Stimulated activated CD8-positive, alpha-beta memory T cell treated with anti-CD3 and anti-CD28 coated beads, Interleukin-15, amount 100 ng/mL, for 4 hours (primary cell): Measurements from ENCODE around the gene JMJD1C.

ENCODE experiments used
- DNase-seq, 2 donors: peaks; one replicate each; pipeline ENCODE4 v3.0.0-alpha.2; 2020; ENCODE audit warnings: low read depth in 2 of 2

Gene JMJD1C

GRCh38 chr10:63481815-63482421 lies 16.1 kb upstream of the JMJD1C start:
- DNase-seq, result no peak

- DNase-seq, result no peak
Observed at GRCh38 chr10:63480237-63480636, 14.5 kb upstream of the JMJD1C start.

GRCh38 chr10:63478564-63478963 lies 12.8 kb upstream of the JMJD1C start:
- DNase-seq, result no peak

- DNase-seq, result no peak
Observed at GRCh38 chr10:63477927-63478326, 12.2 kb upstream of the JMJD1C start.

GRCh38 chr10:63474488-63474887 lies 8.7 kb upstream of the JMJD1C start:
- no peak for DNase-seq

DNA sequence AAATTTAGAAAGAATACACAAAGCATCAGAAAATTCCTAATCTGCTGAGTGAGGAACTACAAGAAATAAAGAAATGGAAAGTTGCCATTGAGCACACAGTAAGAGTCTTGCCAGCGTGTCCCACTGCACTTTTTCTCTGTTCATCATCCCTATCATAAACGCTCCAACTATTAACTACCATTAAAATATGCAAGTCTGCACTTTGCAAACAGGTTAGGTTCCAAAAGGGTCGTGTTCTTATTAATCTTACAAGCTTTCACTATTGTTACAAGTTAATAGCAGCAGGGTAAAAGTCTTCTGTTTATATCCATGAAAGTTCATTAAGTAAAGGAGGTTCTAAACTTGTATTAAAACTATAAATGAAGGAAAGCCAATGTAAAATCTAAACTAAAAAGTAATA lies 5.2 kb upstream of the JMJD1C start:
- DNase-seq, result no peak

DNA sequence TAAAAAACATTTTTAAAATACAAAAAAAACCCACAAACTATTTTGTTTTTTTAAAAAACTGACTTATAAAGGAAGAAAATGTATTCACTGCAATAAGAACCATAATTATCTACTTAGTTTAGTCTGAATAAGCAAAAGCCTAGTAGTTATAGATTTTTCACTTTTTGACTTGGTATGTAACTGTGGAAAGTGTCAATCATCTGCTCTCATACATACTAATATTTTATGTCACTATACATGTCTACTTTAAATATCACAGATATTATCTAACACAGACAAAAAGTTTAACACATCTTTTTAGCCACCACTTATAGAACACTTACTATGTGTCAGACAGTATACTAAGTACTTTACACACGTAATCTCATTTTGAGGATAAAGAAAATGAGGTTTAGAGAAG lies 3.2 kb upstream of the JMJD1C start:
- no peak for DNase-seq

DNA sequence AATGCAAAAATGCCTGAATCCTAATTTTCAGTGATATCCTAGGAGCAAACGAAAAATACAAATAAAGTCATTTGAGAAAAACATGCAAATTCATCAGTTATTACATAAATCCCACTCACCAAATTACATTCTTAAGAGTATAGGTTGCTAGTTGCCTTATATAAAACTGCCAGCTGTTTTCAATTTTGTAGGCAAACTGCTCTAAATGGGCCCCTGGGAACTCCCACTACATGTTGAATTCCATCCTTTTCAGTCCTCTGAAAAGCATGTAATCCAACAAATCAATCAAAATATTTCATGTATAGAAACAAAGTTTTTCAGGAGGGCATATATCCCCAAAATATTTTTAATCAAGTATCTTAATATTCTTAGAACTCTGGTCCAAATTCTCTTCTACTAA lies 2.1 kb upstream of the JMJD1C start:
- DNase-seq, result no peak

GRCh38 chr10:63466144-63466935 lies 563 bp upstream of the JMJD1C start:
- no peak for DNase-seq

DNA sequence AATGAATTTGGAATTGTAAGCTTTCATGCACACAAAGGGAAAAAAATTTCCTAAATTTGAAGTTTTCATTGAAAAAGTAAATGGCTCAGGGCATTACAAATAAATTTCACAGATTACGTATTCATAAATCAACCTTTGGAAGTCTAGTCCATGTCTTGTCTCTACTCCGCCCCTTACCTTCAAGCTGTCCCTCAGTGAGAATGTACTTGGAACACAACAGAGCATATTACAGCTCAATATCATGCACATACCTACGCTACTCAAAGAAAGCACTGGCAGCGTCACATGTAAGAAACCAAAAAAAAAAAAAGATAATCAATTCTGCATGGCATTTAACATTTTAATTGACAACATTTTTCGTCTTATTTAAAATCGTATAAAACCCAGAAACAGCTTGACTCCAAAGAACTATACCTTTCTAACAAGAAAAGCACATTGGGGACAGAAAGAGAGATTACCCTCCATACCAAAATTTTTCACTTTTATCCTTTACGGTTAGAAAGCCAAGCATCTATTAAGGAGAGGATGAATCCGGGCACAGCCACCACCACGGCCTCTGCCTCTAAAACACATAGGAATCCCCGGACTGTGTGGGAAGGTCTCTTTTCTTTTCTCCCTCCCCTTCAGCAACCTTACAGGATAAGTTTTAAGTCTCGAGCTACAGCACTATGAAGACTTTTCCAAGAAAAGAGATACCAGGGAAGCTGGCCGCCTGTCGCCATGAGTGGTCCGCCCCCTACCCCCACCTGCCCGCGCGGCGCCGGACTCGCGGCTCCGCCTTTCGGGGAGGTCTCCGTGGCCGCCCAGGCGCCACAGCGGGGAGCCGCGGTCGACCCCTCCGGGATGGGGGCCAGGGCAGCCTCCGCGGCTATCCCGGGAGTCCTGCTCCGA lies 1.1 kb downstream of the JMJD1C start:
- DNase-seq, result no peak

DNA sequence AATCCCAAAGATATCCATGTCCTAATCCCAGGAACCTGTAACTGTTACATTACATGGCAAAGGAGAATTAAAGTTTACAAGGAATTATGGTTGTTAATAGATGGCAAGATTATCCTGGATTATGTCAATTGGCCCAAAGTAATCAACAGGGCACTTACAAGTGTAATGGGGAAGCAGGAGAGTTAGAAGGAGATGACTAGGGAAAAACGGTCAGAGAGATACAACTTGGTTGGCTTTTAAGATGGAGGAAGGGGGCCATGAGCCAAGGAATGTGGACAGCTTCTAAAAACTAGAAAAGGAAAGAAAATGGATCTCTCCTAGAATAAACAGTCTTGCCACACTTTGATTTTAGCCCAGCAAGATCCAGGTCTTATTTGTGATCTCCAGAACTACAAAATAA lies 3.3 kb downstream of the JMJD1C start:
- no peak for DNase-seq

GRCh38 chr10:63458177-63458576 lies 7.6 kb downstream of the JMJD1C start:
- DNase-seq, result no peak

GRCh38 chr10:63457594-63457993 lies 8.2 kb downstream of the JMJD1C start:
- DNase-seq, result no peak

DNA sequence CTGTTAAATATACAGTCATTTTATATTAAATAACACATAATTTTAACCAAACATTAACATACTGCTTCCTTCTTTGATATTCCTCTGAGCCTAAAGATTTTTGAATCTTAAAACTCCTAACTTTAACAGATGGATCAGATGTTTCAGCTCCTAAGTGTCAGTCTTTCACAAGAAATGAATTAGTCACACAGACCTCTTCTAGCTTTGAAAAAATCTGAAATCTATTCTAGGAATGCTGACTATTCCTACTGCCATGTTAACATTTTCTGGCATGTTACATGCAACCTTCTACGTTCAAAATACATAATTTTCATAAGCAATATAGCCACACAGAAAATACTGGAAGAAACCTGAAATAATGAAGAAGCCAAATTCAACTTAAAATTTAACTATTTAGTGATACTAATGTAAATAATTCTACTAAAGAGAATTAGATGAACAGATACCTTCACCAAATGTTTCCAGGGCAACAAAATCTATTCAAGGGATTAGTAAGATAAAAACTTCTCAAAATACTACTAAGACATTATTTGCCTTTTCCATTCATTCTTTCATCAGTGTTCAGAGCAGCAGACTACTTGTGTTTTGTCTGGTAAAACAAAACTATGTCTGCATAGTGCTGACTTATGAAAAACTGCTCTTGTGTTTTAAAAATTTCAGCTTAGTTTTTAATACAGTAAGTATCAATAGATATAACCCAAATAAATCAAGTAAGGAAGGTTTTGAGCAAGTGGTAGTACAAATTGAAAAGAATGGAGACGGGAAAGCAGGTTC lies 9.2 kb downstream of the JMJD1C start:
- no peak for DNase-seq

GRCh38 chr10:63455507-63455906 lies 10.3 kb downstream of the JMJD1C start:
- no peak for DNase-seq

DNA sequence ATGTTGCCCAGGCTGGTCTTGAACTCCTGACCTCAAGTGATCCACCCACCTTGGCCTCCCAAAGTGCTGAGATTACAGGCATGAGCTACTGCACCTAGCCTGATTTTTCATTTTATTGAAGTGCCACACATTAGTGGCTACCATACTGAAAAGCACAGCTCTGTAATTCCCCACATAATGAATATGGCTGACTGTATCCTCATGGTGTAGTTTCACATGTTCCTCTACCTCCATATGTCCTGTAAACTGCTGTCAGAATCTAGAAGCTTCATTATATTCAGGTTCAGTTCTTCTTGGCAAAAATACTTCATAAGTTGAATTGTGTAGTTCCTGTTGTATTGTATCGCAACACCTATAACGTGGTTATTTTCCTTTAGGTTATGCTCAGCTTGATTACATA lies 11.1 kb downstream of the JMJD1C start:
- no peak for DNase-seq

- DNase-seq, result no peak
Observed at GRCh38 chr10:63452524-63452923, 13.3 kb downstream of the JMJD1C start.

DNA sequence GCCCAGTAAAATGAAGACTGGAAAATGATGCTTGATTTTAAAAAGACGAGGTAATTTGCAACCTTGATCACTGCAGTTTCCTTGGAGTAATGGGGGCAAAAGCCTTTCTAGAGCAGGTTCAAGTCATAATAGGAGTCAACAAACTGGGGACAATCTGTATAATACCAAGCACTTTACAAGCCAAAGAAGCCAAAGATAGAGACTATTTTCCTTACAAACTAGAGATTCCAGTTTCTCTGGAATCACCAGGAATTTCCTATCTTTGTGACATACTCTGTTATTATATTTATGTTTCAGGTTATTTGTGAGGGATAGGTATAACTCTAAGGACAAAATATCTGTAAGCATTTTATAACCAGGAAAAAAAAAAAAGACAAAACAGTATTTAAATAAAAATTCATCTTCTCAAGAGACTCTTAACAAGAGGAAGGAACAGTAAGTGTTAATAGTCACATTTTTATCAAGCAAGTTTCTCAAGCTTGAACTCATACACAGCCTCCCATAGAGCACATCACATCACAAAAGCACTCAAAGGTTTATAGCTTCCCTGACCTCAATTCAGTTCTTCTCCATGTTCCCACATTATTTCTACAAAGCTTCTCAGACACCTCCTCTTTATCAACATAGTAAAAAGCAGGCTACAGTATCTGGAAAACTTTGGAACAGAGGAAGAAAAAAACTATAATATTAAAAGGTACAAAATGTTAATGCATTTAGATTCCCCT lies 18.9 kb downstream of the JMJD1C start:
- no peak for DNase-seq

- no peak for DNase-seq
Observed at GRCh38 chr10:63441404-63441803, 24.4 kb downstream of the JMJD1C start.

DNA sequence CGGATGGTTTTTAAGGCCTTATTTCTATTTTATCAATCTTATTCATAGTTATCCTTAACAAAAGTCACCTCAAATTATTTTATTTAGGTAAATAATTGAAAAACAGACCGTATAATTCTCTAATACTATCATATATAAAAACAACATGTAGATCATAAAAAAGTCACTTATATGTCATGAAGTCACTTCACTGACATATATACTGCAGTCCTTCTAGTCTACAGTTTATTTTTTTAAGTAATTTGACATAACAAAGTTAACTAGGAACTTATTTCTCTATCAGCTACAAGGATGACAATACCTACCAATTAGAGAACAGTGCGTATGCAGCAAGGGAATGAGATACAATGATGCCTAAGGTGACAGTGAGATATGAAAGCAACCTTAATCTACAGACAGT lies 26.2 kb downstream of the JMJD1C start:
- DNase-seq, result no peak
